CD4-positive, alpha-beta T cell (primary cell): ENCODE measurements around the gene ANAPC5. TPM values are rescaled to one million over a fixed set of nuclear protein-coding genes. Genes with fewer than 3 reads are reported as not detected.
"Not testable (repeated sequence)": the region's sequence is repeated elsewhere in the genome, so short reads cannot be mapped to it uniquely, and the experiment has no call there.

ENCODE experiments used
- ATAC-seq: fragments of 200-7000 bp; cut with Tn5 transposase; one replicate; pipeline ENCODE4 v1.10.0; 2022; ENCODE audit warnings: mild to moderate bottlenecking; ENCODE audit not compliant: poor library complexity
- CTCF ChIA-PET: fragments of 350-600 bp; sonication (Branson Sonifier 250); formaldehyde crosslinking; loops from one replicate; lab custom pipeline; 2021; ENCODE audit warnings: antibody characterized with exemption, inconsistent platforms; lab: Charles Lee
- POLR2A ChIA-PET: fragments of 350-600 bp; sonication (Branson Sonifier 250); formaldehyde crosslinking; loops from one replicate; lab custom pipeline; 2021; ENCODE audit warnings: antibody characterized with exemption, inconsistent platforms; lab: Charles Lee
- DNase-seq, 14 experiments: peaks; one replicate each; pipeline ENCODE4 v3.0.0-alpha.2; 2013 to 2020; ENCODE audit warnings: mixed read lengths in 2 of 14
- H3K27ac ChIP-seq, 2 donors: one replicate each; pipeline versions ENCODE4 v1.5.1 to v1.7.0; 2013; ENCODE audit warnings: low read length in 2 of 2, low read depth in 1 of 2, mild to moderate bottlenecking in 1 of 2
- H3K27me3 ChIP-seq, 2 experiments: 1 replicate in 1 of 2; 2 replicates in 1 of 2; pipeline versions ENCODE4 v1.6.1 to v1.7.0; 2013; ENCODE audit warnings: low read length in 2 of 2, control low read depth in 1 of 2, mild to moderate bottlenecking in 1 of 2, moderate library complexity in 1 of 2; ENCODE audit not compliant: insufficient read depth in 2 of 2, control insufficient read depth in 1 of 2
- H3K36me3 ChIP-seq: one replicate; pipeline ENCODE4 v1.6.1; 2013; ENCODE audit warnings: low read length, control low read depth; ENCODE audit not compliant: insufficient read depth
- H3K4me1 ChIP-seq: one replicate; pipeline ENCODE4 v1.6.1; 2013; ENCODE audit warnings: low read length, control low read depth; ENCODE audit not compliant: insufficient read depth
- H3K4me3 ChIP-seq: one replicate; pipeline ENCODE4 v1.5.1; 2013; ENCODE audit warnings: mild to moderate bottlenecking, low read length, moderate library complexity
- H3K9me3 ChIP-seq, 2 experiments: 1 replicate in 1 of 2; 2 replicates in 1 of 2; pipeline versions ENCODE4 v1.6.1 to v1.7.0; 2013; ENCODE audit warnings: low read length in 2 of 2, mild to moderate bottlenecking in 2 of 2, control low read depth in 1 of 2, moderate library complexity in 1 of 2; ENCODE audit not compliant: control insufficient read depth in 1 of 2, insufficient read depth in 1 of 2
- H3K27ac Mint-ChIP-seq: one replicate; pipeline ENCODE4 v1.8.0; 2020; ENCODE audit warnings: mixed read lengths
- H3K27me3 Mint-ChIP-seq: one replicate; pipeline ENCODE4 v1.8.0; 2021; ENCODE audit warnings: mixed read lengths
- H3K36me3 Mint-ChIP-seq: one replicate; pipeline ENCODE4 v1.8.0; 2021; ENCODE audit warnings: low read depth, mixed read lengths
- H3K4me1 Mint-ChIP-seq: one replicate; pipeline ENCODE4 v1.8.0; 2021; ENCODE audit warnings: low read depth, mixed read lengths
- H3K4me3 Mint-ChIP-seq: one replicate; pipeline ENCODE4 v1.8.0; 2020; ENCODE audit warnings: mild to moderate bottlenecking, mixed read lengths
- H3K9me3 Mint-ChIP-seq: one replicate; pipeline ENCODE4 v1.8.0; 2020; ENCODE audit warnings: mixed read lengths
- intact Hi-C, 2 experiments: fragments of 100-400 bp; cut with DNase I in 1 of 2; cut with micrococcal nuclease in 1 of 2; formaldehyde crosslinking; loops; one replicate each; pipeline versions ENCODE4 v1.15.1 to v1.9.0; 2023 to 2025; cut with DNase I, micrococcal nuclease
- total RNA-seq, 174 experiments: library from RNA in 2 of 174; stranded (reverse) in 2 of 174; gene quantifications; one replicate each; pipeline ENCODE4 v1.2.3 and lab custom pipeline; 2021 to 2026
- TF ChIP-seq, protein P1 (sequence below): fragments of 200-600 bp; IDR thresholded peaks from one replicate; pipeline ENCODE4 v1.8.0; 2022; ENCODE audit warnings: antibody characterized with exemption, mild to moderate bottlenecking

Gene ANAPC5
- total RNA-seq, 2 experiments from 2014 or later, result 88.2 to 96.2 TPM

DNA sequence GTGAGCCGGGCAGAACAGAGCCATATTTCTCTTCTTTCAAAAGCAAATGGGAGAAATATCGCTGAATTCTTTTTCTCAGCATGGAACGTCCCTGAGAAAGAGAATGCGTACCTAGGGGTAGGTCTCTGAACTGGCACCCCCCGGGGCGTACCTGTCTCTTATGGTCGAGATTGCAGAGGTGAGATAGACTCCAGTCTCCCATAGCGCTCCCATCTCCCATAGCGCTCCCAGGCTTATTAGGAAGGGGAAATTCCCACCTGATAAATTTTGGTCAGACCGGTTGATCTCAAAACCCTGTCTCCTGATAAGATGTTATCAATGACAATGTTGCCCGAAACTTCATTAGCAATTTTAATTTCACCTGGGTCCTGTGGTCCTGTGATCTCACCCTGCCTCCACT, 71.7 kb downstream of the ANAPC5 start:
- H3K27ac Mint-ChIP-seq, H3K4me3 Mint-ChIP-seq, H3K36me3 ChIP-seq, H3K27ac ChIP-seq, H3K27me3 ChIP-seq, H3K9me3 ChIP-seq, intact Hi-C loops, ATAC-seq, H3K4me1 ChIP-seq, H3K4me1 Mint-ChIP-seq, POLR2A ChIA-PET, H3K9me3 Mint-ChIP-seq, DNase-seq, H3K27me3 Mint-ChIP-seq, CTCF ChIA-PET, H3K4me3 ChIP-seq: not testable (repeated sequence)
- H3K36me3 Mint-ChIP-seq, result peaks cover 16% of the 10 kb centered on the region

DNA sequence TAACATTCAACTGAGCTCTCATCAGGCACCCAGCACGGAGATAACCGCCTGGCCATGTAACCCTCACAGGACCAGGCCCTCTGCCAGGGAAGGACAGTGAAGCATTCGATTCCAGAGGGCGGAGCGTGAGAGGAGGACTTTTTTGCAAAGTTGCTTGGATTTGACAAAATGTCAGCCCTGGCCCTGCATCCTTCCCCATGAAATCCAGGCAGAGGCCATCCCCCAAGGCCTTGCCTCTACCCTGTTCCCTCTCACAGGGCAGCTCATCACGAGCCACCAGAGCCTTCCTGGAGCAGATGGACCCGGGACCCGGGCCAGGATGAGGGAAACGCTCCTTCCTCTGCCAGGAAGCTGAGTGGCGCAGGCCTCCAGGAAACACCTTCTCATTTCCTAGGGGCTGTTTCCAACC, 72.7 kb downstream of the ANAPC5 start:
- peaks cover 20% of the 10 kb centered on the region for H3K36me3 Mint-ChIP-seq
- H3K4me3 Mint-ChIP-seq, result no peak overlapping the region
- Histone ChIP-seq H3K27me3 (no peaks in the 10 kb centered on the region), H3K36me3 (peaks cover 6% of the 10 kb centered on the region), H3K27ac (no peak overlapping the region), H3K9me3 (no peaks in the 10 kb centered on the region), H3K4me3 (no peak overlapping the region), H3K4me1 (no peaks in the 10 kb centered on the region)
- no peaks in the 10 kb centered on the region for H3K9me3 Mint-ChIP-seq
- intact Hi-C loops, result no loop called here
- DNase-seq (no peak), ATAC-seq (no peak)
- no peak overlapping the region for H3K27ac Mint-ChIP-seq
- H3K4me1 Mint-ChIP-seq, result peaks cover 6% of the 10 kb centered on the region
- ChIA-PET CTCF (no interaction called here), POLR2A (no interaction called here)
- TF ChIP-seq, protein P1, sequence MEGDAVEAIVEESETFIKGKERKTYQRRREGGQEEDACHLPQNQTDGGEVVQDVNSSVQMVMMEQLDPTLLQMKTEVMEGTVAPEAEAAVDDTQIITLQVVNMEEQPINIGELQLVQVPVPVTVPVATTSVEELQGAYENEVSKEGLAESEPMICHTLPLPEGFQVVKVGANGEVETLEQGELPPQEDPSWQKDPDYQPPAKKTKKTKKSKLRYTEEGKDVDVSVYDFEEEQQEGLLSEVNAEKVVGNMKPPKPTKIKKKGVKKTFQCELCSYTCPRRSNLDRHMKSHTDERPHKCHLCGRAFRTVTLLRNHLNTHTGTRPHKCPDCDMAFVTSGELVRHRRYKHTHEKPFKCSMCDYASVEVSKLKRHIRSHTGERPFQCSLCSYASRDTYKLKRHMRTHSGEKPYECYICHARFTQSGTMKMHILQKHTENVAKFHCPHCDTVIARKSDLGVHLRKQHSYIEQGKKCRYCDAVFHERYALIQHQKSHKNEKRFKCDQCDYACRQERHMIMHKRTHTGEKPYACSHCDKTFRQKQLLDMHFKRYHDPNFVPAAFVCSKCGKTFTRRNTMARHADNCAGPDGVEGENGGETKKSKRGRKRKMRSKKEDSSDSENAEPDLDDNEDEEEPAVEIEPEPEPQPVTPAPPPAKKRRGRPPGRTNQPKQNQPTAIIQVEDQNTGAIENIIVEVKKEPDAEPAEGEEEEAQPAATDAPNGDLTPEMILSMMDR, result no peak
- no peaks in the 10 kb centered on the region for H3K27me3 Mint-ChIP-seq

DNA sequence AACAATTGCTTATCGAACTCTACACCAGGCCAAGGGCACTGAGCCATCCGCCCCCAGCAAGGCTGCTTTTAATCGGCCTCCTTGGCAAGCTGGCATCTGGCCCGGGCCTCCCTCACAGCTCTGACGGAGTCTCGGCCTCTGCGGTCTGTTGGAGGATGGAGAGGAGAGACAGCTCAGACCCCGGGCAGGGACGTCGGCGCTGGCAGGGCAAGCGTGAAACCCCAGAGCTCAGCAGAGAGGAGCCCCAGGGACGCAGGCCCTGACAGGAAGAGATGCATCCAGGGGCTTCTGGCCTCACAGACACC, 73.2 kb downstream of the ANAPC5 start:
- TF ChIP-seq, protein P1, result no peak
- no peaks in the 10 kb centered on the region for H3K9me3 ChIP-seq
- H3K4me1 ChIP-seq, result no peaks in the 10 kb centered on the region
- H3K4me1 Mint-ChIP-seq, result peaks cover 6% of the 10 kb centered on the region
- H3K9me3 Mint-ChIP-seq, result no peaks in the 10 kb centered on the region
- no peak overlapping the region for H3K4me3 Mint-ChIP-seq
- no peaks in the 10 kb centered on the region for H3K27me3 Mint-ChIP-seq
- ChIA-PET POLR2A (no interaction called here), CTCF (no interaction called here)
- ATAC-seq (no peak), DNase-seq (no peak)
- no peak overlapping the region for H3K27ac ChIP-seq
- peaks cover 11% of the 10 kb centered on the region for H3K36me3 ChIP-seq
- H3K27me3 ChIP-seq, result no peaks in the 10 kb centered on the region
- intact Hi-C loops, result no loop called here
- peaks cover 23% of the 10 kb centered on the region for H3K36me3 Mint-ChIP-seq
- no peak overlapping the region for H3K27ac Mint-ChIP-seq
- no peak overlapping the region for H3K4me3 ChIP-seq
